ENCODE measurements around the gene MCF2L.

- no peak for TF ChIP-seq CTCF (IDR thresholded peaks at IDR 0.05)
- TF ChIP-seq POLR2A (IDR thresholded peaks at IDR 0.05) = no peak
Observed at GRCh38 chr13:112934078-112934477, 34.9 kb upstream of the MCF2L start.
